ENCODE data around the gene NDOR1. TPM values are rescaled to one million over a fixed set of nuclear protein-coding genes. Genes with fewer than 3 reads are reported as not detected.

Gene NDOR1
- total RNA-seq, 4 donors from 2014 or later, result 8.1 to 18.6 (median 11.6) TPM

- DNase-seq (ENCODE audit: low spot score in 2 of 2), result no peak
- TF ChIP-seq POLR2A (IDR thresholded peaks at IDR 0.05) (no peak), CTCF (IDR thresholded peaks at IDR 0.05) (no peak)
- peak overlapping the region; percentile 83 for H3K4me3 ChIP-seq (ENCODE audit: low read depth, poor library complexity, severe bottlenecking)
- WGBS, 2 donors, result 61 to 62% methylated on average over 16 to 17 of the region's 21 CpGs
- intact Hi-C loops (cut with DNase I; ENCODE audit: low total_unique reads), result no loop called here
Measured at GRCh38 chr9:137253717-137254623, 48.5 kb downstream of the NDOR1 start.

- WGBS, 2 donors, result 3 to 6% methylated on average over 24 to 40 of the region's 105 CpGs
- TF ChIP-seq POLR2A (IDR thresholded peaks at IDR 0.05), result no peak
- no peak for TF ChIP-seq CTCF (IDR thresholded peaks at IDR 0.05)
- H3K4me3 ChIP-seq (ENCODE audit: low read depth, poor library complexity, severe bottlenecking), result peak within 1 kb of the TSS; percentile 83
- DNase-seq (ENCODE audit: low spot score in 2 of 2), result peak; percentile 84 to 97
- intact Hi-C loops (cut with DNase I; ENCODE audit: low total_unique reads), result no loop called here
Measured at GRCh38 chr9:137254624-137255447, 49.3 kb downstream of the NDOR1 start, which contains the start of gene NELFB. TSS of gene NELFB (plus strand) at chr9:137255327.

DNA sequence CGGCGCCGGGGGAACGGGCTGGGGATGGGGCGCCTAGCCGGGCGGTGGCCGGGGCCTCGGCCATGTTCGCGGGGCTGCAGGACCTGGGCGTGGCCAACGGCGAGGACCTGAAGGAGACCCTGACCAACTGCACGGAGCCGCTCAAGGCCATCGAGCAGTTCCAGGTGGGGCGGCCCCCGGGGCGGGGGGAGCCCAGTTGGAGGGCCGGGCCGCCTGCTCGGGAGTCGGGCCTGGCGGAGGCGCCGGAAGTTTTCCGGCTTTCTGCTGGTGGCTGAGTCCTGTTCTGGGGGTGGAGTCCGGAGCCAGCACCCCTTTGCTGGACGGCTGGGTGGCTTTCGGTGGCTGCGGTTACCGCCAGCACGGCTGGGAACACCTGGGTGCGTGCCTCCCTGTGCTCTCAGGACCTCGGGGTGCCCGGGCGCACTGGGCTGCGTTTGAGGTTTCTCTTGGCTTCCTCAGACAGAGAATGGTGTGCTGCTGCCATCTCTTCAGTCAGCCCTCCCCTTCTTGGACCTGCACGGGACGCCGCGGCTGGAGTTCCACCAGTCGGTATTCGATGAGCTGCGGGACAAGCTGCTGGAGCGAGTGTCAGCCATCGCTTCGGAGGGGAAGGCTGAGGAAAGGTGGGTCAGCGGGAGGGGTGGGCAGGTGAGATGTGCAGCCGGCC is 50.1 kb downstream of the NDOR1 start:
- TF ChIP-seq CTCF (IDR thresholded peaks at IDR 0.05) (no peak), POLR2A (IDR thresholded peaks at IDR 0.05) (no peak)
- intact Hi-C loops (cut with DNase I; ENCODE audit: low total_unique reads), result no loop called here
- 2% methylated on average over 16 to 26 of the region's 51 CpGs for WGBS, 2 donors
- no peak for DNase-seq (ENCODE audit: low spot score in 2 of 2)
- H3K4me3 ChIP-seq (ENCODE audit: low read depth, poor library complexity, severe bottlenecking), result peak overlapping the region; percentile 83

GRCh38 chr9:137256362-137256761 is 50.9 kb downstream of the NDOR1 start:
- WGBS, 2 donors, result 80 to 81% methylated on average over 15 of the region's 15 CpGs

More at GRCh38 chr9:137256362-137256761, 50.9 kb downstream of the NDOR1 start:
- TF ChIP-seq CTCF (IDR thresholded peaks at IDR 0.05), result no peak
- TF ChIP-seq POLR2A (IDR thresholded peaks at IDR 0.05), result no peak
- no peak overlapping the region for H3K4me3 ChIP-seq (ENCODE audit: low read depth, poor library complexity, severe bottlenecking)
- DNase-seq (ENCODE audit: low spot score in 2 of 2), result no peak
- intact Hi-C loops (cut with DNase I; ENCODE audit: low total_unique reads), result no loop called here
